Endothelial cell of umbilical vein (primary cell): ENCODE results near the gene ASMT. TPM values are rescaled to one million over a fixed set of nuclear protein-coding genes. Genes with fewer than 3 reads are reported as not detected.

Source experiments
- BruUV-seq: library from RNA; stranded (reverse); fragments of 400-500 nt; replicated peaks from 2 replicates; lab custom pipeline; 2021; lab: Mats Ljungman, UMichigan
- CTCF ChIA-PET: fragments of 300-600, 350-600 bp; sonication (Branson Sonifier 250); formaldehyde crosslinking; loops from one replicate; lab custom pipeline; 2021; ENCODE audit warnings: antibody characterized with exemption, inconsistent platforms; lab: Charles Lee
- POLR2A ChIA-PET: fragments of 300-600, 350-600 bp; sonication (Branson Sonifier 250); formaldehyde crosslinking; loops from one replicate; lab custom pipeline; 2021; ENCODE audit warnings: antibody characterized with exemption, inconsistent platforms; lab: Charles Lee
- DNase-seq: peaks from one replicate; pipeline ENCODE4 v3.0.0-alpha.2; 2011; ENCODE audit warnings: low read depth, low spot score
- FAIRE-seq: peaks from 2 replicates; lab custom pipeline; 2011; peaks lifted over from hg19 to GRCh38; lab: Jason Lieb, UNC
- H2AFZ ChIP-seq: 2 replicates; pipeline ENCODE4 v1.6.0; 2012; ENCODE audit warnings: low read depth, low read length, control low read depth, inconsistent platforms
- H3K27ac ChIP-seq: 2 replicates; pipeline ENCODE4 v1.5.1; 2011; ENCODE audit warnings: low read depth, mild to moderate bottlenecking, control low read depth, low read length, moderate library complexity; ENCODE audit not compliant: insufficient read depth
- H3K27me3 ChIP-seq, 2 experiments: 2 replicates each; pipeline versions ENCODE4 v1.6.0 to v1.6.1; 2011; ENCODE audit warnings: low read length in 2 of 2, mixed read lengths in 1 of 2; ENCODE audit not compliant: control insufficient read depth in 2 of 2, insufficient read depth in 2 of 2
- H3K36me3 ChIP-seq, 2 experiments: 2 replicates in 1 of 2; 3 replicates in 1 of 2; pipeline ENCODE4 v1.5.1; 2011; ENCODE audit warnings: low read length in 2 of 2, mild to moderate bottlenecking in 1 of 2, moderate library complexity in 1 of 2; ENCODE audit not compliant: control insufficient read depth in 2 of 2, insufficient read depth in 2 of 2; ENCODE audit errors: extremely low read depth in 1 of 2
- H3K4me1 ChIP-seq: 3 replicates; pipeline ENCODE4 v1.5.1; 2011; ENCODE audit warnings: mild to moderate bottlenecking, low read length; ENCODE audit not compliant: control insufficient read depth, insufficient read depth; ENCODE audit errors: extremely low read depth
- H3K4me2 ChIP-seq: 2 replicates; pipeline ENCODE4 v1.6.1; 2011; ENCODE audit warnings: low read length, control low read depth, mixed read lengths; ENCODE audit not compliant: insufficient read depth
- H3K4me3 ChIP-seq, 3 experiments: fragments of 200-600 bp in 1 of 3; sonication (generic), shearing (Covaris generic) in 1 of 3; replicated peaks in 1 of 3; 2 replicates each; pipeline ENCODE4 v1.5.1; 2011 to 2016; ENCODE audit warnings: control low read depth in 3 of 3, low read length in 3 of 3, mild to moderate bottlenecking in 2 of 3, inconsistent platforms in 1 of 3, low read depth in 1 of 3, moderate library complexity in 1 of 3; ENCODE audit not compliant: insufficient read depth in 1 of 3
- H3K79me2 ChIP-seq: 2 replicates; pipeline ENCODE4 v1.6.0; 2012; ENCODE audit warnings: low read length, inconsistent platforms; ENCODE audit not compliant: control insufficient read depth, insufficient read depth
- H3K9ac ChIP-seq: replicated peaks from 2 replicates; pipeline ENCODE3; 2011; ENCODE audit warnings: low read length, control low read depth; ENCODE audit not compliant: insufficient read depth; ENCODE audit errors: extremely low read depth
- H3K9me1 ChIP-seq: replicated peaks from 3 replicates; pipeline ENCODE4 v1.6.0; 2011; ENCODE audit warnings: mild to moderate bottlenecking, low read length; ENCODE audit not compliant: control insufficient read depth, insufficient read depth; ENCODE audit errors: extremely low read depth
- H3K9me3 ChIP-seq: replicated peaks from 2 replicates; pipeline ENCODE4 v1.5.1; 2012; ENCODE audit warnings: low read length, inconsistent platforms; ENCODE audit not compliant: control insufficient read depth, insufficient read depth
- H4K20me1 ChIP-seq: replicated peaks from 2 replicates; pipeline ENCODE3; 2011; ENCODE audit warnings: mild to moderate bottlenecking, low read length; ENCODE audit not compliant: control insufficient read depth, insufficient read depth; ENCODE audit errors: extremely low read depth
- FOS ChIP-seq: IDR thresholded peaks from 2 replicates; pipeline ENCODE4 v1.6.1; 2011; ENCODE audit warnings: mild to moderate bottlenecking, low read length, moderate library complexity, borderline replicate concordance; ENCODE audit not compliant: insufficient read depth
- JUN ChIP-seq: IDR thresholded peaks from 2 replicates; pipeline ENCODE4 v1.6.1; 2011; ENCODE audit warnings: borderline replicate concordance, low read depth; ENCODE audit not compliant: insufficient read length, insufficient read depth
- MYC ChIP-seq: IDR thresholded peaks from one replicate; pipeline ENCODE4 v1.6.1; 2011; ENCODE audit warnings: mild to moderate bottlenecking, low read depth, low read length
- POLR2A ChIP-seq: IDR thresholded peaks from 2 replicates; pipeline ENCODE4 v1.6.1; 2012; ENCODE audit warnings: low read depth, mild to moderate bottlenecking, control low read depth, low read length
- POLR2AphosphoS5 ChIP-seq: IDR thresholded peaks from 2 replicates; pipeline ENCODE4 v1.6.1; 2012; ENCODE audit warnings: low read depth, mild to moderate bottlenecking, control low read depth, low read length, moderate library complexity; ENCODE audit not compliant: insufficient read depth
- dilution Hi-C: fragments of 300-500 bp; cut with MboI; formaldehyde crosslinking; loops from one replicate; pipeline ENCODE4 v1.15.0; 2019; ENCODE audit warnings: low sequenced_read_pairs; ENCODE audit not compliant: extremely low pct_ligation_motif_present
- intact Hi-C: fragments of 100-400 bp; cut with micrococcal nuclease; formaldehyde crosslinking; loops from one replicate; pipeline ENCODE4 v1.10.0; 2022
- polyA plus RNA-seq, 4 experiments: library from polyadenylated mRNA; depleted of rRNA in 3 of 4; stranded (reverse) in 3 of 4; unstranded in 1 of 4; fragments of >200 nt; gene quantifications; 2 replicates each; pipeline versions ENCODE4 v1.2.1 to v1.2.3, GENCODE V29; 2011 to 2012; ENCODE audit warnings: missing spikeins in 1 of 4
- total RNA-seq: library from RNA; stranded (reverse); gene quantifications from 2 replicates; pipeline ENCODE4 v1.2.3, GENCODE V29; 2021
- TF ChIP-seq, protein P1 (sequence below), 2 donors: IDR thresholded peaks; 1 replicate in 1 of 2; 2 replicates in 1 of 2; pipeline ENCODE4 v1.5.1; 2011; ENCODE audit warnings: low read length in 2 of 2, mild to moderate bottlenecking in 2 of 2, moderate library complexity in 2 of 2, control low read depth in 1 of 2, inconsistent platforms in 1 of 2, low read depth in 1 of 2; ENCODE audit not compliant: insufficient read depth in 1 of 2; ENCODE audit errors: extremely low read depth in 1 of 2

Gene ASMT
- total and polyA plus RNA-seq, 2 donors (not counting 3 experiments of a cell fraction or from before 2014, with no cell fraction given), result not detected

- intact Hi-C loops, result no loop called here
- no peak for FAIRE-seq
These were observed 17.4 kb upstream of the ASMT start for GRCh38 chrX:1597345-1598020.

More at GRCh38 chrX:1597345-1598020, 17.4 kb upstream of the ASMT start:
- Histone ChIP-seq H3K9me3 (no peaks in the 10 kb centered on the region), H3K9ac (no peak overlapping the region), H3K79me2 (peaks cover 44% of the 10 kb centered on the region), H3K27ac (no peak overlapping the region), H3K36me3 (peaks cover 31 to 69% of the 10 kb centered on the region in 2 experiments), H2AFZ (no peak overlapping the region), H3K4me3 (no peak overlapping the region), H3K27me3 (no peaks in the 10 kb centered on the region), H4K20me1 (no peaks in the 10 kb centered on the region), H3K4me1 (peaks cover 2% of the 10 kb centered on the region), H3K4me2 (no peak overlapping the region), H3K9me1 (no peaks in the 10 kb centered on the region)
- CTCF ChIA-PET, result no interaction called here
- TF ChIP-seq POLR2A (no peak), POLR2AphosphoS5 (no peak), MYC (no peak), JUN (no peak), FOS (no peak)
- TF ChIP-seq, protein P1, sequence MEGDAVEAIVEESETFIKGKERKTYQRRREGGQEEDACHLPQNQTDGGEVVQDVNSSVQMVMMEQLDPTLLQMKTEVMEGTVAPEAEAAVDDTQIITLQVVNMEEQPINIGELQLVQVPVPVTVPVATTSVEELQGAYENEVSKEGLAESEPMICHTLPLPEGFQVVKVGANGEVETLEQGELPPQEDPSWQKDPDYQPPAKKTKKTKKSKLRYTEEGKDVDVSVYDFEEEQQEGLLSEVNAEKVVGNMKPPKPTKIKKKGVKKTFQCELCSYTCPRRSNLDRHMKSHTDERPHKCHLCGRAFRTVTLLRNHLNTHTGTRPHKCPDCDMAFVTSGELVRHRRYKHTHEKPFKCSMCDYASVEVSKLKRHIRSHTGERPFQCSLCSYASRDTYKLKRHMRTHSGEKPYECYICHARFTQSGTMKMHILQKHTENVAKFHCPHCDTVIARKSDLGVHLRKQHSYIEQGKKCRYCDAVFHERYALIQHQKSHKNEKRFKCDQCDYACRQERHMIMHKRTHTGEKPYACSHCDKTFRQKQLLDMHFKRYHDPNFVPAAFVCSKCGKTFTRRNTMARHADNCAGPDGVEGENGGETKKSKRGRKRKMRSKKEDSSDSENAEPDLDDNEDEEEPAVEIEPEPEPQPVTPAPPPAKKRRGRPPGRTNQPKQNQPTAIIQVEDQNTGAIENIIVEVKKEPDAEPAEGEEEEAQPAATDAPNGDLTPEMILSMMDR (IDR thresholded peaks at IDR 0.05; ENCODE audit: extremely low read depth in 1 of 2, insufficient read depth in 1 of 2, low read depth in 1 of 2, low read length in 2 of 2), result no peak
- POLR2A ChIA-PET, result no interaction called here
- DNase-seq, result no peak
- dilution Hi-C loops, result no loop called here
- BruUV-seq, result no TSS peak
